Dermis blood vessel endothelial cell (primary cell): ENCODE measurements around the gene SMAD1. TPM values are rescaled to one million over a fixed set of nuclear protein-coding genes. Genes with fewer than 3 reads are reported as not detected.
"Not testable (repeated sequence)": the region's sequence is repeated elsewhere in the genome, so short reads cannot be mapped to it uniquely, and the experiment has no call there.

ENCODE experiments used
- DNase-seq: peaks from one replicate; pipeline ENCODE4 v3.0.0; 2010
- total RNA-seq: library from RNA; depleted of rRNA; stranded (reverse); fragments of >200 nt; gene quantifications from 2 replicates; pipeline ENCODE4 v1.2.3, GENCODE V29; 2014

Gene SMAD1
- total RNA-seq, 1 donor from 2014 or later, result 186 TPM

GRCh38 chr4:145528601-145529000, 46.9 kb downstream of the SMAD1 start:
- no peak for DNase-seq

GRCh38 chr4:145530189-145530588, 48.5 kb downstream of the SMAD1 start:
- DNase-seq, result no peak

- peak; percentile 54 for DNase-seq
These were observed 49.0 kb downstream of the SMAD1 start for GRCh38 chr4:145530662-145531061.

- DNase-seq, result peak; percentile 37
These were observed 49.6 kb downstream of the SMAD1 start for GRCh38 chr4:145531223-145531622.

GRCh38 chr4:145531859-145532258, 50.2 kb downstream of the SMAD1 start:
- no peak for DNase-seq

- DNase-seq, result no peak
These were observed 51.3 kb downstream of the SMAD1 start for GRCh38 chr4:145533001-145533400.

GRCh38 chr4:145533415-145533814, 51.8 kb downstream of the SMAD1 start:
- not testable (repeated sequence) for DNase-seq

GRCh38 chr4:145533961-145534360, 52.3 kb downstream of the SMAD1 start:
- no peak for DNase-seq

GRCh38 chr4:145535202-145535601, 53.5 kb downstream of the SMAD1 start:
- DNase-seq, result no peak

GRCh38 chr4:145536044-145536443, 54.4 kb downstream of the SMAD1 start:
- no peak for DNase-seq

GRCh38 chr4:145538596-145538995, 56.9 kb downstream of the SMAD1 start:
- DNase-seq, result no peak

- DNase-seq, result no peak
These were observed 58.0 kb downstream of the SMAD1 start for GRCh38 chr4:145539671-145540070.

GRCh38 chr4:145540235-145540634, 58.6 kb downstream of the SMAD1 start:
- peak; percentile 62 for DNase-seq

- no peak for DNase-seq
These were observed 59.7 kb downstream of the SMAD1 start for GRCh38 chr4:145541346-145541745.

- no peak for DNase-seq
These were observed 63.4 kb downstream of the SMAD1 start for GRCh38 chr4:145545031-145545430.

- DNase-seq, result peak; percentile 98
These were observed 64.0 kb downstream of the SMAD1 start for GRCh38 chr4:145545538-145546174.

GRCh38 chr4:145546175-145546915, 64.7 kb downstream of the SMAD1 start:
- peak; percentile 83 for DNase-seq

GRCh38 chr4:145551660-145552059, 70.0 kb downstream of the SMAD1 start:
- no peak for DNase-seq

- no peak for DNase-seq
These were observed 70.6 kb downstream of the SMAD1 start for GRCh38 chr4:145552181-145552822.

- no peak for DNase-seq
These were observed 71.7 kb downstream of the SMAD1 start for GRCh38 chr4:145553375-145553774.

GRCh38 chr4:145554691-145555090, 73.0 kb downstream of the SMAD1 start:
- DNase-seq, result no peak

- peak; percentile 87 for DNase-seq
These were observed 76.1 kb downstream of the SMAD1 start for GRCh38 chr4:145557720-145558119.

GRCh38 chr4:145563293-145563985, 81.8 kb downstream of the SMAD1 start:
- no peak for DNase-seq
